ENCODE results near the gene EMILIN3.

DNA sequence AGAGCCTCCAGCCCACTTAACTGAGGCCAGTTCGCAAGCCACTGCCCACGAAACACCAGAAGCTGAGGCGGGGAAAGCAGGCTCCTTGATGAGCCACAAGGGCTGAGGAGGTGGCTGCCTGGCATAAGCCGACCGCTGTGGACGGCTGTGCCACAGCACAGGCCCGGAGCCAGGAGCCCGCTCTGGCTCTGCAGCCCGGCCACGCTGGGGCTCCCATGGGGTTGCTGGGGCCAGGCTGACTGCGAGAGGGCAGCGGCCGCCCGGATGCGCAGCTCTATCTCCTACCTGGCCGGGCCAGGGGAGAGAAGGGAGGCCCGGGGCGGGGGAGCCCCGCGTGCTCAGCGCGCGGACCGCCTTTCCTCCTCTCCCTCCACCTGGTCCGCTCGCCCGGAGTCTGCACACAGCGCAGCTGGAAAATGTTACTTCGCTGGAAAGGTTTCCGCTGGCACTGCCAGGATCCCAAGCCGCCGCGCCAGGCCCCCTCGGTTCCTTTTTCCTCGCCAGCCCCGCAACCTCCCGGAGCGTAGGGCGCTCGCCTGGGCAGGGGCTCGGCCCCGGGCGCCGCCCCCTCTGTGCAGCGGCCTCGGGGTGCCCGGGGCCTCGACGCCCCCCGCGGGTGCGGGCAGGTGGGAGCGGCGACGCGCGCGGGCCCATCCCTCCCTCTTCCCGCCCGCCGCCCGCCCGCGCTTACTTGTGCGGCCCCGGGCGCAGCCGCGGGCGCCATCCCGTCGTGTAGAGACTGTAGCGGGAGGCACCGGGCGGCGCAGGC, 657 bp downstream of the EMILIN3 start:
- TF ChIP-seq, protein P1, sequence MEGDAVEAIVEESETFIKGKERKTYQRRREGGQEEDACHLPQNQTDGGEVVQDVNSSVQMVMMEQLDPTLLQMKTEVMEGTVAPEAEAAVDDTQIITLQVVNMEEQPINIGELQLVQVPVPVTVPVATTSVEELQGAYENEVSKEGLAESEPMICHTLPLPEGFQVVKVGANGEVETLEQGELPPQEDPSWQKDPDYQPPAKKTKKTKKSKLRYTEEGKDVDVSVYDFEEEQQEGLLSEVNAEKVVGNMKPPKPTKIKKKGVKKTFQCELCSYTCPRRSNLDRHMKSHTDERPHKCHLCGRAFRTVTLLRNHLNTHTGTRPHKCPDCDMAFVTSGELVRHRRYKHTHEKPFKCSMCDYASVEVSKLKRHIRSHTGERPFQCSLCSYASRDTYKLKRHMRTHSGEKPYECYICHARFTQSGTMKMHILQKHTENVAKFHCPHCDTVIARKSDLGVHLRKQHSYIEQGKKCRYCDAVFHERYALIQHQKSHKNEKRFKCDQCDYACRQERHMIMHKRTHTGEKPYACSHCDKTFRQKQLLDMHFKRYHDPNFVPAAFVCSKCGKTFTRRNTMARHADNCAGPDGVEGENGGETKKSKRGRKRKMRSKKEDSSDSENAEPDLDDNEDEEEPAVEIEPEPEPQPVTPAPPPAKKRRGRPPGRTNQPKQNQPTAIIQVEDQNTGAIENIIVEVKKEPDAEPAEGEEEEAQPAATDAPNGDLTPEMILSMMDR (IDR thresholded peaks at IDR 0.05 in 8 of 11, conservative IDR thresholded peaks at IDR 0.05 in 3 of 11), result no peak
- no peak for TF ChIP-seq POLR2A (IDR thresholded peaks at IDR 0.05)
- no peak for TF ChIP-seq POLR2AphosphoS5 (IDR thresholded peaks at IDR 0.05)
